K562 (cell line): ENCODE results near the gene CXCR3. TPM values are rescaled to one million over a fixed set of nuclear protein-coding genes. Genes with fewer than 3 reads are reported as not detected.

ENCODE experiments used
- MAFG ChIP-seq: fragments of 450-650 bp; conservative IDR thresholded peaks from 2 replicates; pipeline ENCODE4 v1.6.1; 2016; ENCODE audit warnings: missing genetic modification characterization, missing compliant biosample characterization
- MAFK ChIP-seq: IDR thresholded peaks from 2 replicates; pipeline ENCODE4 v1.6.1; 2011; ENCODE audit warnings: low read length, improper control_type of control experiment
- NR1H2 ChIP-seq: sonication (generic); formaldehyde crosslinking; IDR thresholded peaks from 2 replicates; pipeline ENCODE4 v1.4.0; 2020; ENCODE audit warnings: mild to moderate bottlenecking, missing genetic modification reagents
- PCBP1 ChIP-seq: fragments of 200-400 bp; formaldehyde crosslinking; IDR thresholded peaks from 2 replicates; pipeline ENCODE4 v1.6.1; 2018; ENCODE audit warnings: mild to moderate bottlenecking, low read depth, low read length; ENCODE audit not compliant: poor library complexity, severe bottlenecking
- PHF8 ChIP-seq: fragments of 200-600 bp; sonication (generic); IDR thresholded peaks from 2 replicates; pipeline ENCODE4 v1.6.1; 2012; ENCODE audit warnings: mixed run types, mild to moderate bottlenecking, inconsistent platforms, low read length, moderate library complexity, borderline replicate concordance
- polyA plus RNA-seq, 8 experiments: library from polyadenylated mRNA; depleted of rRNA in 4 of 8; stranded (reverse) in 5 of 8; unstranded in 3 of 8; fragments of >200 nt; fragmentation: Nextera tagmentation in 2 of 8; fragmentation: Illumina TruSeq in 1 of 8; extraction: Ambion mirVana in 2 of 8; extraction: Trizol in 1 of 8; gene quantifications; 2 replicates each; pipeline versions ENCODE4 v1.2.1 to v1.2.3, GENCODE V29; 2011 to 2014; ENCODE audit warnings: inconsistent platforms in 1 of 8, missing spikeins in 1 of 8
- total RNA-seq, 7 experiments: library from RNA; depleted of rRNA in 6 of 7; stranded (reverse); fragments of >200 nt in 6 of 7; fragmentation: Illumina TruSeq in 2 of 7; extraction: Trizol in 2 of 7; gene quantifications; 2 replicates each; pipeline versions ENCODE4 v1.2.1 to v1.2.3, GENCODE V29; 2011 to 2021; ENCODE audit warnings: low replicate concordance in 1 of 7
- TF ChIP-seq, protein P1 (sequence below): sonication (generic); formaldehyde crosslinking; IDR thresholded peaks from 2 replicates; pipeline ENCODE4 v1.8.1; 2022; ENCODE audit warnings: missing genetic modification reagents
- TF ChIP-seq, protein P2 (sequence below): sonication (generic); formaldehyde crosslinking; IDR thresholded peaks from 2 replicates; pipeline ENCODE4 v1.8.0; 2022; ENCODE audit warnings: mild to moderate bottlenecking, missing genetic modification reagents, borderline replicate concordance
- TF ChIP-seq, protein P3 (sequence below): fragments of 150-350 bp; conservative IDR thresholded peaks from 2 replicates; pipeline ENCODE4 v1.6.1; 2014; ENCODE audit warnings: low read length

Gene CXCR3
- total and polyA plus RNA-seq, 9 of the 15 experiments (the other 6 are each of a cell fraction or from before 2014, with no cell fraction given), result not detected

DNA sequence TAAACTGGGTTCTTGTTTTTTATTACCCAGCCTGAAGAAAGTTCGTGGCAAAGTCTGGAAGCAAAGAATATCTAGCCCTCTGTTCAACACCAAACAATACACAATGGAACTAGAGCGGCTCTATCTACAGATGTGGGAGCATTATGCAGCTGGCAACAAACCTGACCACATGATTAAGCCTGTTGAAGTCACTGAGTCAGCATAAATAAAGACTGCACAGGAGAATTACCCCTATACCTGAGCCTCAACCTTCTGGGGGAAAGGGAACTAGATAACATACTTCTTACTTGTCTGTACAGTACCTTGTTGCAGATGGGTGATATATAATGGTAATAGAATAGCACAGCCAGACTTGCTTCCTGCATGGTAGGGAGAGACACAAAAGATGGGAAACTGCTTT lies 44.7 kb downstream of the CXCR3 start (continued):
- TF ChIP-seq PCBP1 (no peak), MAFK (peak; percentile 73), NR1H2 (CRISPR knock-in tag) (no peak), PHF8 (no peak), MAFG (tag) (peak; percentile 53)
- TF ChIP-seq, protein P1, sequence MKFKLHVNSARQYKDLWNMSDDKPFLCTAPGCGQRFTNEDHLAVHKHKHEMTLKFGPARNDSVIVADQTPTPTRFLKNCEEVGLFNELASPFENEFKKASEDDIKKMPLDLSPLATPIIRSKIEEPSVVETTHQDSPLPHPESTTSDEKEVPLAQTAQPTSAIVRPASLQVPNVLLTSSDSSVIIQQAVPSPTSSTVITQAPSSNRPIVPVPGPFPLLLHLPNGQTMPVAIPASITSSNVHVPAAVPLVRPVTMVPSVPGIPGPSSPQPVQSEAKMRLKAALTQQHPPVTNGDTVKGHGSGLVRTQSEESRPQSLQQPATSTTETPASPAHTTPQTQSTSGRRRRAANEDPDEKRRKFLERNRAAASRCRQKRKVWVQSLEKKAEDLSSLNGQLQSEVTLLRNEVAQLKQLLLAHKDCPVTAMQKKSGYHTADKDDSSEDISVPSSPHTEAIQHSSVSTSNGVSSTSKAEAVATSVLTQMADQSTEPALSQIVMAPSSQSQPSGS (CRISPR knock-in tag), result no peak
- TF ChIP-seq, protein P2, sequence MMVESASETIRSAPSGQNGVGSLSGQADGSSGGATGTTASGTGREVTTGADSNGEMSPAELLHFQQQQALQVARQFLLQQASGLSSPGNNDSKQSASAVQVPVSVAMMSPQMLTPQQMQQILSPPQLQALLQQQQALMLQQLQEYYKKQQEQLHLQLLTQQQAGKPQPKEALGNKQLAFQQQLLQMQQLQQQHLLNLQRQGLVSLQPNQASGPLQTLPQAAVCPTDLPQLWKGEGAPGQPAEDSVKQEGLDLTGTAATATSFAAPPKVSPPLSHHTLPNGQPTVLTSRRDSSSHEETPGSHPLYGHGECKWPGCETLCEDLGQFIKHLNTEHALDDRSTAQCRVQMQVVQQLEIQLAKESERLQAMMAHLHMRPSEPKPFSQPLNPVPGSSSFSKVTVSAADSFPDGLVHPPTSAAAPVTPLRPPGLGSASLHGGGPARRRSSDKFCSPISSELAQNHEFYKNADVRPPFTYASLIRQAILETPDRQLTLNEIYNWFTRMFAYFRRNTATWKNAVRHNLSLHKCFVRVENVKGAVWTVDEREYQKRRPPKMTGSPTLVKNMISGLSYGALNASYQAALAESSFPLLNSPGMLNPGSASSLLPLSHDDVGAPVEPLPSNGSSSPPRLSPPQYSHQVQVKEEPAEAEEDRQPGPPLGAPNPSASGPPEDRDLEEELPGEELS (CRISPR knock-in tag), result no peak
- TF ChIP-seq, protein P3, sequence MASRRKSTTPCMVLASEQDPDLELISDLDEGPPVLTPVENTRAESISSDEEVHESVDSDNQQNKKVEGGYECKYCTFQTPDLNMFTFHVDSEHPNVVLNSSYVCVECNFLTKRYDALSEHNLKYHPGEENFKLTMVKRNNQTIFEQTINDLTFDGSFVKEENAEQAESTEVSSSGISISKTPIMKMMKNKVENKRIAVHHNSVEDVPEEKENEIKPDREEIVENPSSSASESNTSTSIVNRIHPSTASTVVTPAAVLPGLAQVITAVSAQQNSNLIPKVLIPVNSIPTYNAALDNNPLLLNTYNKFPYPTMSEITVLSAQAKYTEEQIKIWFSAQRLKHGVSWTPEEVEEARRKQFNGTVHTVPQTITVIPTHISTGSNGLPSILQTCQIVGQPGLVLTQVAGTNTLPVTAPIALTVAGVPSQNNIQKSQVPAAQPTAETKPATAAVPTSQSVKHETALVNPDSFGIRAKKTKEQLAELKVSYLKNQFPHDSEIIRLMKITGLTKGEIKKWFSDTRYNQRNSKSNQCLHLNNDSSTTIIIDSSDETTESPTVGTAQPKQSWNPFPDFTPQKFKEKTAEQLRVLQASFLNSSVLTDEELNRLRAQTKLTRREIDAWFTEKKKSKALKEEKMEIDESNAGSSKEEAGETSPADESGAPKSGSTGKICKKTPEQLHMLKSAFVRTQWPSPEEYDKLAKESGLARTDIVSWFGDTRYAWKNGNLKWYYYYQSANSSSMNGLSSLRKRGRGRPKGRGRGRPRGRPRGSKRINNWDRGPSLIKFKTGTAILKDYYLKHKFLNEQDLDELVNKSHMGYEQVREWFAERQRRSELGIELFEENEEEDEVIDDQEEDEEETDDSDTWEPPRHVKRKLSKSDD, result no peak
